Fibroblast of villous mesenchyme (primary cell): ENCODE measurements around the gene AMPH. TPM values are rescaled to one million over a fixed set of nuclear protein-coding genes. Genes with fewer than 3 reads are reported as not detected.

ENCODE experiments used
- DNase-seq: peaks from one replicate; pipeline ENCODE4 v3.0.0-alpha.2; 2010; ENCODE audit warnings: low read depth
- H3K4me3 ChIP-seq: 2 replicates; pipeline ENCODE4 v1.5.1; 2011; ENCODE audit warnings: low read depth, mild to moderate bottlenecking, low read length
- CTCF ChIP-seq: IDR thresholded peaks from 2 replicates; pipeline ENCODE4 v1.5.1; 2012; ENCODE audit warnings: low read depth, mild to moderate bottlenecking, low read length; ENCODE audit not compliant: insufficient read depth
- total RNA-seq: library from RNA; depleted of rRNA; stranded (reverse); fragments of >200 nt; gene quantifications from 2 replicates; pipeline ENCODE4 v1.2.3, GENCODE V29; 2012

Gene AMPH
- total RNA-seq, 1 donor: 0.86 TPM

GRCh38 chr7:38658921-38659320 lies 27.7 kb upstream of the AMPH start:
- H3K4me3 ChIP-seq: no peak overlapping the region
- no peak for TF ChIP-seq CTCF
- DNase-seq: no peak

- no peak for TF ChIP-seq CTCF
- H3K4me3 ChIP-seq: no peak overlapping the region
- no peak for DNase-seq
Measured at GRCh38 chr7:38656968-38657367, 25.8 kb upstream of the AMPH start.

GRCh38 chr7:38655833-38656774 lies 24.9 kb upstream of the AMPH start:
- no peak overlapping the region for H3K4me3 ChIP-seq
- no peak for TF ChIP-seq CTCF
- no peak for DNase-seq

- DNase-seq: no peak
- no peak for TF ChIP-seq CTCF
- no peak overlapping the region for H3K4me3 ChIP-seq
Measured at GRCh38 chr7:38637957-38638356, 6.8 kb upstream of the AMPH start.

GRCh38 chr7:38632411-38632810 lies 1.2 kb upstream of the AMPH start:
- no peak overlapping the region for H3K4me3 ChIP-seq
- no peak for TF ChIP-seq CTCF
- DNase-seq: no peak

- H3K4me3 ChIP-seq: no peak overlapping the region
- TF ChIP-seq CTCF: no peak
- no peak for DNase-seq
Measured at GRCh38 chr7:38629651-38630510, 1.3 kb downstream of the AMPH start.
